B cell (primary cell): ENCODE data around the gene SNIP1. TPM values are rescaled to one million over a fixed set of nuclear protein-coding genes. Genes with fewer than 3 reads are reported as not detected.

Source experiments
- ATAC-seq: fragments of 200-7000 bp; cut with Tn5 transposase; one replicate; pipeline ENCODE4 v1.10.0; 2021; ENCODE audit warnings: low read depth, mild to moderate bottlenecking, moderate number of reproducible peaks, moderate library complexity
- CTCF ChIA-PET: fragments of 350-600 bp; sonication (Branson Sonifier 250); formaldehyde crosslinking; loops from one replicate; lab custom pipeline; 2021; ENCODE audit warnings: antibody characterized with exemption, inconsistent platforms; lab: Charles Lee
- POLR2A ChIA-PET: fragments of 350-600 bp; sonication (Branson Sonifier 250); formaldehyde crosslinking; loops from one replicate; lab custom pipeline; 2021; ENCODE audit warnings: antibody characterized with exemption; lab: Charles Lee
- DNase-seq: peaks from one replicate; pipeline ENCODE4 v3.0.0; 2013
- H2AFZ ChIP-seq: 2 replicates; pipeline ENCODE4 v1.6.1; 2012; ENCODE audit warnings: mild to moderate bottlenecking, low read depth, low read length; ENCODE audit not compliant: insufficient read depth, poor library complexity, severe bottlenecking
- H3K27ac ChIP-seq, 2 donors: 1 replicate in 1 of 2; 2 replicates in 1 of 2; pipeline ENCODE4 v1.5.1; 2012 to 2013; ENCODE audit warnings: low read length in 2 of 2, mild to moderate bottlenecking in 2 of 2, moderate library complexity in 1 of 2
- H3K27me3 ChIP-seq, 4 experiments: fragments of 200-600 bp in 1 of 4; sonication (generic) in 1 of 4; replicated peaks in 1 of 4; 1 replicate in 2 of 4; 2 replicates in 2 of 4; pipeline versions ENCODE4 v1.6.1 to v1.7.0; 2013 to 2016; ENCODE audit warnings: low read length in 3 of 4, mild to moderate bottlenecking in 2 of 4, mixed read lengths in 1 of 4, moderate library complexity in 1 of 4; ENCODE audit not compliant: insufficient read depth in 4 of 4, control insufficient read depth in 3 of 4; ENCODE audit errors: control extremely low read depth in 1 of 4
- H3K36me3 ChIP-seq, 2 experiments: replicated peaks in 1 of 2; 1 replicate in 1 of 2; 2 replicates in 1 of 2; pipeline versions ENCODE4 v1.6.1 to v1.7.1; 2013; ENCODE audit warnings: low read length in 1 of 2; ENCODE audit not compliant: insufficient read depth in 2 of 2, control insufficient read depth in 1 of 2; ENCODE audit errors: control extremely low read depth in 1 of 2, extremely low read depth in 1 of 2
- H3K4me1 ChIP-seq, 2 donors: fragments of 200-600 bp in 1 of 2; sonication (generic) in 1 of 2; 1 replicate in 1 of 2; 2 replicates in 1 of 2; pipeline versions ENCODE4 v1.5.1 to v1.6.1; 2013 to 2017; ENCODE audit warnings: low read length in 2 of 2; ENCODE audit not compliant: control insufficient read depth in 2 of 2, insufficient read depth in 2 of 2
- H3K4me2 ChIP-seq: replicated peaks from 2 replicates; pipeline ENCODE3; 2012; ENCODE audit warnings: mild to moderate bottlenecking, low read depth, low read length; ENCODE audit not compliant: poor library complexity, severe bottlenecking
- H3K4me3 ChIP-seq, 5 experiments: fragments of 200-600 bp in 1 of 5; sonication (generic) in 1 of 5; 1 replicate in 3 of 5; 2 replicates in 2 of 5; pipeline versions ENCODE4 v1.5.1 to v1.7.0; 2011 to 2016; ENCODE audit warnings: low read length in 4 of 5, mild to moderate bottlenecking in 4 of 5, low read depth in 2 of 5, control low read depth in 1 of 5, moderate library complexity in 1 of 5; ENCODE audit not compliant: insufficient read depth in 1 of 5; ENCODE audit errors: control extremely low read depth in 1 of 5, extremely low read depth in 1 of 5
- H3K79me2 ChIP-seq: fragments of 200-600 bp; sonication (generic); one replicate; pipeline ENCODE4 v1.6.0; 2016; ENCODE audit warnings: low read length; ENCODE audit not compliant: control insufficient read depth, insufficient read depth
- H3K9ac ChIP-seq: fragments of 200-600 bp; sonication (generic); 2 replicates; pipeline ENCODE4 v1.6.1; 2017; ENCODE audit warnings: mild to moderate bottlenecking, low read length, moderate library complexity
- H3K9me3 ChIP-seq, 3 donors: one replicate each; pipeline versions ENCODE4 v1.6.1 to v1.7.1; 2013; ENCODE audit warnings: low read length in 2 of 3; ENCODE audit not compliant: control insufficient read depth in 2 of 3, insufficient read depth in 1 of 3; ENCODE audit errors: control extremely low read depth in 1 of 3
- H4K20me1 ChIP-seq: 2 replicates; pipeline ENCODE4 v1.6.0; 2012; ENCODE audit warnings: mild to moderate bottlenecking, low read length; ENCODE audit not compliant: insufficient read depth, control insufficient read depth, poor library complexity, severe bottlenecking
- H3K27ac Mint-ChIP-seq: one replicate; pipeline ENCODE4 v1.8.0; 2021; ENCODE audit warnings: mixed read lengths
- H3K27me3 Mint-ChIP-seq: one replicate; pipeline ENCODE4 v1.8.0; 2021; ENCODE audit warnings: mixed read lengths
- H3K4me1 Mint-ChIP-seq: one replicate; pipeline ENCODE4 v1.8.0; 2021; ENCODE audit warnings: mixed read lengths
- H3K4me3 Mint-ChIP-seq: one replicate; pipeline ENCODE4 v1.8.0; 2021; ENCODE audit warnings: mixed read lengths
- H3K9me3 Mint-ChIP-seq: one replicate; pipeline ENCODE4 v1.8.0; 2022; ENCODE audit warnings: mixed read lengths; ENCODE audit not compliant: insufficient read depth
- EZH2 ChIP-seq: IDR thresholded peaks from 2 replicates; pipeline ENCODE4 v1.6.1; 2012; ENCODE audit warnings: borderline replicate concordance, low read depth, mild to moderate bottlenecking, moderate library complexity, low read length; ENCODE audit not compliant: insufficient read depth, poor library complexity, severe bottlenecking
- WGBS: methylation state at CpG from one replicate; pipeline ENCODE4 v1.1.5; 2013; ENCODE audit warnings: missing lambda C conversion rate; ENCODE audit not compliant: insufficient coverage; 5-methylcytosine and 5-hydroxymethylcytosine counted together
- intact Hi-C: fragments of 100-400 bp; cut with micrococcal nuclease; formaldehyde crosslinking; loops from one replicate; pipeline ENCODE4 v1.10.0; 2022
- polyA plus RNA-seq: library from polyadenylated mRNA; depleted of rRNA; stranded (reverse); fragments of >200 nt; gene quantifications from 2 replicates; pipeline ENCODE4 v1.2.3, GENCODE V29; 2012
- small RNA-seq: library from RNA; depleted of rRNA; stranded (forward); fragments of <200 nt; gene quantifications from one replicate; pipeline ENCODE3, GENCODE V24; 2012; ENCODE audit warnings: low replicate concordance, low read depth; ENCODE audit not compliant: insufficient read length
- total RNA-seq, 2 donors: library from RNA; stranded (reverse); fragments of 120-200 nt in 1 of 2; gene quantifications; 1 replicate in 1 of 2; 2 replicates in 1 of 2; pipeline versions ENCODE4 v1.2.3 to v1.2.4, GENCODE V29; 2013 to 2022
- TF ChIP-seq, protein P1 (sequence below): fragments of 200-600 bp; IDR thresholded peaks from one replicate; pipeline ENCODE4 v1.8.0; 2022; ENCODE audit warnings: antibody characterized with exemption, mild to moderate bottlenecking

The SNIP1 gene
- total and polyA plus RNA-seq, 2 donors (not counting 1 experiment from before 2014, with no cell fraction given): 6.0 to 45.0 TPM

DNA sequence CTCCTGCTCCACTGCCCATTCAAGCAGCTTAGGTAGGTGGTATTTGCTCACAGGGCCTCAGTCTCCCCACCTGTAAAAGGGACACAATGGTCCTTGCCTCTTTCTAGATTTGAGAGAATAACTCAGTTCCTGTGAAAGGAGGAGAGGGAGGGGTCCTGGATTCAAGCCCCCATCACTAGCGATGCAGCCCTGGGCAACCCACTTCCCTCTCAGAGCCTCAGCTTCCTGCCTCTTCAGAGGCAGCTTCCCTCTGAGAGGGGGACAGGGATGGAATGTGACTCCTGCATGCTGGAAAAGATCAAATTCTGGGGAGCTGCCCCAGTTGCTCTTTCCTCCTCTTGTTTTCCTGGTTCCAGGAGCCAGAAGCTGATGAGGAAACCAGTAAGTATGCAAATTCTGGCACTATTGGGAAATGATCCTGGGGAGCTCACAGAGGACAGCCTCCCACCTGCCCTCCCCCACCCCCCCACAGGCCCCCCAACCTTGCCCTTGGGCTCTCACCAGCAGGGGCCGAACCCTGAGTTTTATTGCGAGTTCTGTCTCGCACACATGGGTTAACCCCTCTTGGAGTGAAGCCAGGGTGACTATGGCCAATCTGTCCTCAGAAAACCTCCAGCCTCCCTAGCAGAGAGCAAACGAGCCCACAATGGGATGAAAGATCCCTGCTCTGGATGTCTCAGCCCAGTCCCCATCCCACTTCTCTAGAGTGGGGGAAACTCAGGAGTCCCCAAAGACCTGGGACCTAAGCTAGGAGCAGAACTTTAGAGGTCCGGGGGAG, 68.0 kb downstream of the SNIP1 start:
- Histone ChIP-seq H3K9me3 (no peaks in the 10 kb centered on the region), H3K27me3 (no peaks in the 10 kb centered on the region), H3K4me1 (peaks cover 11 to 22% of the 10 kb centered on the region in 2 donors), H3K79me2 (peaks cover 12% of the 10 kb centered on the region), H3K9ac (no peak overlapping the region), H3K27ac (peak overlapping the region in 1 of 2 donors; percentile 66), H3K36me3 (peaks cover 0 to 73% of the 10 kb centered on the region in 2 experiments), H2AFZ (no peak overlapping the region), H4K20me1 (peaks cover 37% of the 10 kb centered on the region), H3K4me2 (peak overlapping the region; percentile 5), H3K4me3 (no peak overlapping the region)
- DNase-seq: peak; percentile 22
- Mint-ChIP-seq H3K9me3 (no peaks in the 10 kb centered on the region), H3K27me3 (no peaks in the 10 kb centered on the region), H3K4me1 (peaks cover 31% of the 10 kb centered on the region), H3K4me3 (no peak overlapping the region), H3K27ac (peak overlapping the region; percentile 86)
- no peak for ATAC-seq
- no peak for TF ChIP-seq EZH2
- TF ChIP-seq, protein P1, sequence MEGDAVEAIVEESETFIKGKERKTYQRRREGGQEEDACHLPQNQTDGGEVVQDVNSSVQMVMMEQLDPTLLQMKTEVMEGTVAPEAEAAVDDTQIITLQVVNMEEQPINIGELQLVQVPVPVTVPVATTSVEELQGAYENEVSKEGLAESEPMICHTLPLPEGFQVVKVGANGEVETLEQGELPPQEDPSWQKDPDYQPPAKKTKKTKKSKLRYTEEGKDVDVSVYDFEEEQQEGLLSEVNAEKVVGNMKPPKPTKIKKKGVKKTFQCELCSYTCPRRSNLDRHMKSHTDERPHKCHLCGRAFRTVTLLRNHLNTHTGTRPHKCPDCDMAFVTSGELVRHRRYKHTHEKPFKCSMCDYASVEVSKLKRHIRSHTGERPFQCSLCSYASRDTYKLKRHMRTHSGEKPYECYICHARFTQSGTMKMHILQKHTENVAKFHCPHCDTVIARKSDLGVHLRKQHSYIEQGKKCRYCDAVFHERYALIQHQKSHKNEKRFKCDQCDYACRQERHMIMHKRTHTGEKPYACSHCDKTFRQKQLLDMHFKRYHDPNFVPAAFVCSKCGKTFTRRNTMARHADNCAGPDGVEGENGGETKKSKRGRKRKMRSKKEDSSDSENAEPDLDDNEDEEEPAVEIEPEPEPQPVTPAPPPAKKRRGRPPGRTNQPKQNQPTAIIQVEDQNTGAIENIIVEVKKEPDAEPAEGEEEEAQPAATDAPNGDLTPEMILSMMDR: no peak
- 79% methylated on average over 3 of the region's 6 CpGs for WGBS
- intact Hi-C loops: no loop called here
- POLR2A ChIA-PET: interaction anchor here (0.6 to 2.3 kb wide), 3 partner anchors 10 to 201 kb away, joined by 3 to 28 read pairs (median 8); partner anchors contain the start of gene ZC3H12A
- CTCF ChIA-PET: interaction anchor here (1.1 to 22.3 kb wide), 13 partner anchors 11 to 204 kb away, joined by 4 to 690 read pairs (median 18); partner anchors contain the start of genes MEAF6 and ZC3H12A

Small RNA genes lying within 50 kb of the gene (small RNA-seq; reads per million reads assigned to genes)
- not detected for gene AL034379.1
- gene MIR5581: not detected

Other genes starting within 250 kb of the SNIP1 start
- 67.9 and 73.0 TPM in 2 replicates for gene ZC3H12A, start 79.7 kb downstream of the SNIP1 start, total RNA-seq
- gene ZC3H12A, start 79.7 kb downstream of the SNIP1 start, polyA plus RNA-seq: 170 and 177 TPM in 2 replicates
- gene MEAF6, start 39.5 kb downstream of the SNIP1 start, total RNA-seq: 82.0 and 84.2 TPM in 2 replicates
- gene MEAF6, start 39.5 kb downstream of the SNIP1 start, polyA plus RNA-seq: 52.5 and 73.3 TPM in 2 replicates
- not detected in 2 replicates for gene DNALI1, start 2.6 kb upstream of the SNIP1 start, total RNA-seq
- gene DNALI1, start 2.6 kb upstream of the SNIP1 start, polyA plus RNA-seq: not detected in 2 replicates
- 44.0 and 50.6 TPM in 2 replicates for gene GNL2, start 41.6 kb upstream of the SNIP1 start, total RNA-seq
- 15.7 and 29.8 TPM in 2 replicates for gene GNL2, start 41.6 kb upstream of the SNIP1 start, polyA plus RNA-seq
- gene RSPO1, start 80.6 kb upstream of the SNIP1 start, total RNA-seq: not detected in 2 replicates
- gene RSPO1, start 80.6 kb upstream of the SNIP1 start, polyA plus RNA-seq: not detected in 2 replicates
- gene CDCA8, start 138.2 kb upstream of the SNIP1 start, total RNA-seq: 1.3 and 1.5 TPM in 2 replicates
- gene CDCA8, start 138.2 kb upstream of the SNIP1 start, polyA plus RNA-seq: 1.4 and 1.6 TPM in 2 replicates
- 0.39 and 0.61 TPM in 2 replicates for gene EPHA10, start 210.8 kb upstream of the SNIP1 start, total RNA-seq
- 0.17 and 0.94 TPM in 2 replicates for gene EPHA10, start 210.8 kb upstream of the SNIP1 start, polyA plus RNA-seq
- 6.6 and 7.8 TPM in 2 replicates for gene MANEAL, start 239.6 kb upstream of the SNIP1 start, total RNA-seq
- 1.1 and 3.1 TPM in 2 replicates for gene MANEAL, start 239.6 kb upstream of the SNIP1 start, polyA plus RNA-seq